ENCODE measurements around the gene FOXF1. TPM values are rescaled to one million over a fixed set of nuclear protein-coding genes. Genes with fewer than 3 reads are reported as not detected.

The FOXF1 gene
- total and polyA plus RNA-seq, 2 of the 13 experiments (the other 11 are each of a cell fraction or from before 2014, with no cell fraction given): not detected

GRCh38 chr16:86554917-86555703, 44.8 kb downstream of the FOXF1 start, which contains the start of gene MTHFSD (continued):
- TF ChIP-seq ZNF253 (CRISPR knock-in tag; IDR thresholded peaks at IDR 0.05; ENCODE audit: borderline replicate concordance): no peak; the same call in 1 of the 2 replicates
- peak; percentile 83; the same call in 1 of the 2 replicates for TF ChIP-seq ZNF766 (CRISPR knock-in tag; IDR thresholded peaks at IDR 0.05; ENCODE audit: borderline replicate concordance)
- TF ChIP-seq SIN3B (IDR thresholded peaks at IDR 0.05; ENCODE audit: low read length): peak; percentile 83
- TF ChIP-seq TMF1 (CRISPR knock-in tag; IDR thresholded peaks at IDR 0.05; ENCODE audit: low read depth): peak; percentile 38; the same call in 1 of the 2 replicates
- TF ChIP-seq ONECUT2 (CRISPR knock-in tag; IDR thresholded peaks at IDR 0.05): 0 out of 2 replicates have a peak, but pooled peaks have one; percentile 16
- TF ChIP-seq PHB2 (IDR thresholded peaks at IDR 0.05; ENCODE audit: partially characterized antibody): no peak
- TF ChIP-seq ZBTB34 (CRISPR knock-in tag; IDR thresholded peaks at IDR 0.05): no peak
- no peak for TF ChIP-seq ZNF282 (IDR thresholded peaks at IDR 0.05; ENCODE audit: partially characterized antibody)
- TF ChIP-seq IKZF5 (CRISPR knock-in tag; IDR thresholded peaks at IDR 0.05): peak; percentile 81
- TF ChIP-seq MTF2 (CRISPR knock-in tag; IDR thresholded peaks at IDR 0.05; ENCODE audit: borderline replicate concordance): peak; percentile 88; the same call in 1 of the 2 replicates
- no peak for TF ChIP-seq MBNL3 (CRISPR knock-in tag; conservative IDR thresholded peaks at IDR 0.05)
- TF ChIP-seq EZH2 (conservative IDR thresholded peaks at IDR 0.05; ENCODE audit: low read depth, low read length): no peak
- TF ChIP-seq KLF16 (CRISPR knock-in tag; IDR thresholded peaks at IDR 0.05): peak in 1 of 2 experiments; percentile 70; a peak in 2 of 4 replicates
- TF ChIP-seq ZNF343 (CRISPR knock-in tag; IDR thresholded peaks at IDR 0.05): no peak
- TF ChIP-seq ZNF552 (CRISPR knock-in tag; IDR thresholded peaks at IDR 0.05; ENCODE audit: borderline replicate concordance): no peak
- TF ChIP-seq TIGD3 (CRISPR knock-in tag; IDR thresholded peaks at IDR 0.05; ENCODE audit: borderline replicate concordance): no peak
- TF ChIP-seq GATAD1 (CRISPR knock-in tag; IDR thresholded peaks at IDR 0.05): peak; percentile 98
- TF ChIP-seq ZBTB1 (CRISPR knock-in tag; IDR thresholded peaks at IDR 0.05; ENCODE audit: borderline replicate concordance): no peak
- TF ChIP-seq ZHX2 (IDR thresholded peaks at IDR 0.05; ENCODE audit: low read depth): peak; percentile 94
- TF ChIP-seq ZHX2 (CRISPR knock-in tag; IDR thresholded peaks at IDR 0.05; ENCODE audit: borderline replicate concordance): no peak; the same call in none of the 2 replicates

Measured in HepG2 (cell line).